Measurements from ENCODE around the gene KLHL25. TPM values are rescaled to one million over a fixed set of nuclear protein-coding genes. Genes with fewer than 3 reads are reported as not detected.

Gene KLHL25
- total RNA-seq, 2 experiments from 2014 or later = 4.3 to 4.5 TPM

GRCh38 chr15:85779249-85779648 lies 15.5 kb downstream of the KLHL25 start:
- CTCF ChIA-PET = interaction anchor here (1.2 to 1.5 kb wide), 2 partner anchors 14 to 18 kb away, joined by 4 to 5 read pairs; no protein-coding TSS in a partner anchor
- Mint-ChIP-seq H3K4me3 (no peak overlapping the region), H3K9me3 (ENCODE audit: low read depth) (no peaks in the 10 kb centered on the region), H3K4me1 (peaks cover 15% of the 10 kb centered on the region), H3K27me3 (no peaks in the 10 kb centered on the region), H3K27ac (no peak overlapping the region), H3K36me3 (no peaks in the 10 kb centered on the region)
- ATAC-seq (no peak), DNase-seq (no peak)

- no peak overlapping the region for H3K27ac Mint-ChIP-seq
Measured at GRCh38 chr15:85778107-85778776, 16.5 kb downstream of the KLHL25 start.

GRCh38 chr15:85777250-85778106 lies 17.2 kb downstream of the KLHL25 start:
- CTCF ChIA-PET = interaction anchor here (1.2 kb wide), 2 partner anchors 9 to 23 kb away, joined by 3 to 5 read pairs; no protein-coding TSS in a partner anchor
- Mint-ChIP-seq H3K4me3 (no peak overlapping the region), H3K9me3 (ENCODE audit: low read depth) (no peaks in the 10 kb centered on the region), H3K36me3 (no peaks in the 10 kb centered on the region), H3K27ac (no peak overlapping the region), H3K4me1 (peaks cover 13% of the 10 kb centered on the region), H3K27me3 (no peaks in the 10 kb centered on the region)
- no peak for ATAC-seq
- no peak for DNase-seq

More at GRCh38 chr15:85778107-85778776, 16.5 kb downstream of the KLHL25 start:
- Mint-ChIP-seq H3K27me3 (no peaks in the 10 kb centered on the region), H3K9me3 (ENCODE audit: low read depth) (no peaks in the 10 kb centered on the region), H3K36me3 (no peaks in the 10 kb centered on the region), H3K4me3 (no peak overlapping the region), H3K4me1 (peaks cover 13% of the 10 kb centered on the region)
- DNase-seq = no peak
- ATAC-seq = no peak
- CTCF ChIA-PET = interaction anchor here (0.9 to 1.5 kb wide), 4 partner anchors 15 to 50 kb away, joined by 3 to 5 read pairs (median 4); no protein-coding TSS in a partner anchor

- no peaks in the 10 kb centered on the region for H3K9me3 Mint-ChIP-seq (ENCODE audit: low read depth)
- H3K4me3 Mint-ChIP-seq = no peak overlapping the region
- no peaks in the 10 kb centered on the region for H3K27me3 Mint-ChIP-seq
- H3K27ac Mint-ChIP-seq = no peak overlapping the region
- H3K4me1 Mint-ChIP-seq = no peaks in the 10 kb centered on the region
- no peaks in the 10 kb centered on the region for H3K36me3 Mint-ChIP-seq
- CTCF ChIA-PET = no interaction called here
- no peak for ATAC-seq
- no peak for DNase-seq
Measured at GRCh38 chr15:85773970-85774369, 20.8 kb downstream of the KLHL25 start.

GRCh38 chr15:85773249-85773648 lies 21.5 kb downstream of the KLHL25 start:
- no peaks in the 10 kb centered on the region for H3K36me3 Mint-ChIP-seq
- no peak for ATAC-seq
- no peak overlapping the region for H3K27ac Mint-ChIP-seq

GRCh38 chr15:85772668-85773067 lies 22.1 kb downstream of the KLHL25 start:
- no peaks in the 10 kb centered on the region for H3K36me3 Mint-ChIP-seq
- CTCF ChIA-PET = no interaction called here
- no peaks in the 10 kb centered on the region for H3K4me1 Mint-ChIP-seq
- no peak for DNase-seq
- H3K27me3 Mint-ChIP-seq = no peaks in the 10 kb centered on the region
- no peak for ATAC-seq
- H3K27ac Mint-ChIP-seq = no peak overlapping the region
- no peak overlapping the region for H3K4me3 Mint-ChIP-seq
- H3K9me3 Mint-ChIP-seq (ENCODE audit: low read depth) = no peaks in the 10 kb centered on the region

More at GRCh38 chr15:85773249-85773648, 21.5 kb downstream of the KLHL25 start:
- no peaks in the 10 kb centered on the region for H3K27me3 Mint-ChIP-seq
- no peak for DNase-seq
- CTCF ChIA-PET = no interaction called here
- H3K9me3 Mint-ChIP-seq (ENCODE audit: low read depth) = no peaks in the 10 kb centered on the region
- no peaks in the 10 kb centered on the region for H3K4me1 Mint-ChIP-seq
- H3K4me3 Mint-ChIP-seq = no peak overlapping the region

- Mint-ChIP-seq H3K27me3 (no peaks in the 10 kb centered on the region), H3K36me3 (no peaks in the 10 kb centered on the region)
- DNase-seq = no peak
Measured at GRCh38 chr15:85771781-85772445, 22.8 kb downstream of the KLHL25 start.

GRCh38 chr15:85771271-85771670 lies 23.5 kb downstream of the KLHL25 start:
- Mint-ChIP-seq H3K27me3 (no peaks in the 10 kb centered on the region), H3K9me3 (ENCODE audit: low read depth) (no peaks in the 10 kb centered on the region), H3K4me3 (no peak overlapping the region), H3K27ac (no peak overlapping the region), H3K36me3 (no peaks in the 10 kb centered on the region), H3K4me1 (no peaks in the 10 kb centered on the region)
- DNase-seq = no peak
- CTCF ChIA-PET = no interaction called here
- no peak for ATAC-seq

More at GRCh38 chr15:85771781-85772445, 22.8 kb downstream of the KLHL25 start:
- Mint-ChIP-seq H3K4me3 (no peak overlapping the region), H3K27ac (no peak overlapping the region), H3K9me3 (ENCODE audit: low read depth) (no peaks in the 10 kb centered on the region), H3K4me1 (no peaks in the 10 kb centered on the region)
- CTCF ChIA-PET = no interaction called here
- no peak for ATAC-seq

GRCh38 chr15:85770096-85771041 lies 24.4 kb downstream of the KLHL25 start:
- Mint-ChIP-seq H3K4me1 (no peaks in the 10 kb centered on the region), H3K36me3 (no peaks in the 10 kb centered on the region), H3K27ac (no peak overlapping the region), H3K9me3 (ENCODE audit: low read depth) (no peaks in the 10 kb centered on the region), H3K27me3 (no peaks in the 10 kb centered on the region), H3K4me3 (no peak overlapping the region)
- ATAC-seq = no peak
- DNase-seq = no peak
- CTCF ChIA-PET = interaction anchor here (0.6 kb wide), 1 partner anchor 844 kb away, joined by 3 read pairs; no protein-coding TSS in a partner anchor

- no peaks in the 10 kb centered on the region for H3K36me3 Mint-ChIP-seq
Measured at GRCh38 chr15:85769182-85769900, 25.4 kb downstream of the KLHL25 start.

GRCh38 chr15:85768595-85769168 lies 26.0 kb downstream of the KLHL25 start:
- Mint-ChIP-seq H3K4me1 (no peaks in the 10 kb centered on the region), H3K36me3 (no peaks in the 10 kb centered on the region), H3K4me3 (no peak overlapping the region), H3K9me3 (ENCODE audit: low read depth) (no peaks in the 10 kb centered on the region), H3K27ac (no peak overlapping the region), H3K27me3 (no peaks in the 10 kb centered on the region)
- no peak for ATAC-seq
- CTCF ChIA-PET = no interaction called here
- no peak for DNase-seq

More at GRCh38 chr15:85769182-85769900, 25.4 kb downstream of the KLHL25 start:
- H3K4me3 Mint-ChIP-seq = no peak overlapping the region
- ATAC-seq (no peak), DNase-seq (no peak)
- CTCF ChIA-PET = no interaction called here
- H3K9me3 Mint-ChIP-seq (ENCODE audit: low read depth) = no peaks in the 10 kb centered on the region
- H3K27ac Mint-ChIP-seq = no peak overlapping the region
- H3K4me1 Mint-ChIP-seq = no peaks in the 10 kb centered on the region
- no peaks in the 10 kb centered on the region for H3K27me3 Mint-ChIP-seq
